Measurements from ENCODE around the gene LIMS2. TPM values are rescaled to one million over a fixed set of nuclear protein-coding genes. Genes with fewer than 3 reads are reported as not detected.

Gene LIMS2
- total RNA-seq, 1 experiment from 2014 or later = 9.0 TPM

DNA sequence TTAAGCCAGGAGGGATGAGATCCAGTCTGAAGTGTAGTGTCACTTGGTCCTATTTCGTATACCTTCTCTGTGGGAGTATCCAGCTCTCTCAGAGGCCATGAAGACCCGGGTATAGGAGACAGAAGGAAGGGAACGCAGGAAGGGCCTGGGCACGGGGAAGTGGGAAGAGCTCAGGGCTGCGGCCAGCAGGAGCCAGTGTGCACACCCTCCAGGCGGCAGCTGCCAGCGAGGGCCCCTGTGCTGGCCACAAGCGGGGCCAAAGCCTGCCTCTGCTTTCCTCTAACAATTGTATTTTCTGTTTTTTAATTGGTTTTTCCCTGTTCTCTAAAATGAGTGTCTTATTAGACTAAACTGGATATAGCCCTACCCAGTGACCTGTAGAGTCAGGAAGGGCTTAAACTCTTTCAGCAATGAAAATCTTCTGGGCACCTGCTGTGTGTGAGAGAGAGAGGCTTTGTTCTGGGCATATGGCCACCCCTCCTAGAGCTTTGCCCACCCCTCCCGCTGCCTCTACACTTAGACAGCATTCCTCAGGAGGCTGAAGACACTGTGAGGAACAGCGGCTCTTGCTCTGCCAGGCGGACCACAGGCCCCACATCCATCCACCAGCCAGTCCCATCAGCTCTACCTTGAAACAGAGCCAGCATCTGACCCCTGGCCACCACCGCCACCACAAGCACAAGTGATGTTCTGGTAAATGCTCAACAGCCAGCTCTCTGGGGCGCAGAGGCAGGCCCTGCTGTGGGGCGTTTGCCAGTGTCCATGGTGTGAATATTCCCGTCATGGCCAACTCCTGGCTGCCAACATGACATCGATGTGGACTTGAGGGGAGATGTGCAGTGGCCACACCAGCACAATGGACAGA is 19.9 kb downstream of the LIMS2 start:
- Histone ChIP-seq H3K4me3 (no peak overlapping the region), H3K36me3 (peaks cover 5% of the 10 kb centered on the region; the same call in 1 of the 2 replicates), H3K27me3 (replicated peaks) (no peaks in the 10 kb centered on the region), H3K27ac (no peak overlapping the region), H3K4me1 (replicated peaks) (no peaks in the 10 kb centered on the region), H3K9me3 (replicated peaks) (no peaks in the 10 kb centered on the region)
- no peak for DNase-seq (ENCODE audit: low read depth in 1 of 2, low spot score in 2 of 2)

DNA sequence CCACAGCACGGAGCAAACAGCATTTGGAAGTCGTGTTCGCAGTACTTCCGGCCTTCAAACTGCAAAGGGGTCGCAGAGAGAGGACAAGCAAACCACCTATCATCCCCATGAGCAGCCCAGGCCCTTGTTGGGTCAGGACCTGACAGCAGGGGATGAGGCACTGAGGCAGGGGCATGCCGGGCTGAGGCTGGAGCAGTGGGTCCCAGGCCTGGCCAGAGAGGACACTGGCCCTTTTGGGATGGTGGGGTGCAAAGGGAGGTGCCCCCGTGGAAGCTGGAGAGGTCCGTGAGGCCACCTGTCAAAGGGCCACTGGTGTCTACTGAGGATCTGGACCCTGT is 20.5 kb downstream of the LIMS2 start:
- Histone ChIP-seq H3K27me3 (replicated peaks) (no peaks in the 10 kb centered on the region), H3K4me1 (replicated peaks) (no peaks in the 10 kb centered on the region), H3K9me3 (replicated peaks) (no peaks in the 10 kb centered on the region), H3K4me3 (no peak overlapping the region), H3K27ac (no peak overlapping the region), H3K36me3 (peaks cover 5% of the 10 kb centered on the region; the same call in 1 of the 2 replicates)
- no peak for DNase-seq (ENCODE audit: low read depth in 1 of 2, low spot score in 2 of 2)

DNA sequence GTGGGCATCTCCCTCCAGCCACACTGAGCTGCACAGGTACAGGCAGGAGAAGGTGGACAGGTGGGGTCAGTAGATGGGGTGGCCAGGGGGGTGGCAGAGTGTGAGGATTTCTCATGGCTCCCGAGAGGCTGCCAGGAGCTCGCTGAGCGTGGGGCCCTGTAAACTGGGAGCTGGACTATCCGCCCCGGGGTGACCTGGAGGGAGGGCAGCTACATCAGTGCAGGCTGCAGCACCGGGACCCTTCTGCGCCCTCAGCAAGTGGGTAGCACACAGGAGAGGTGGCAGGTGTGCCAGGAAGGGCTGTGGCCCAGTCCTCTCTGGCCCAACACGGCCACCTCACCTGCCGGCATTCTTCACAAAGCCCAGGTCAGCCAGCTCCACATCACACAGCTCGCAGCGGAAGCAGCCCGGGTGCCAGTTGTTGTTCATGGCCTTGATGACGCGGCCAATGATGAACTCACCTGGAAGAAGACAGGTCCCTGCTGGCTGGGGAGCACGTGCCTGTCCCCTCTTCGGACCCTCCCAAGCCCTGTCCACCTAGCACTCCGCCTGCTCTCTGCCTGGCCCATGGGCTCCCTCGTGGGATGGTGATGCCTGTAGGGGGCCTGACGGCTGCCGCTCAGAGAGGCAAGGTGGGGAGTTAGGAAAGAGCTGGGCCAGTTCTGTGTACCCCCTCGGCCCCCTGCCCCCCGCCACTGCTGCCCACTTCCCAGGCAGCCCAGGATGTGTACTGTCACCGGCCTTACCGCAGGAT is 21.1 kb downstream of the LIMS2 start:
- H3K36me3 ChIP-seq = peaks cover 5% of the 10 kb centered on the region; the same call in 1 of the 2 replicates
- no peaks in the 10 kb centered on the region for H3K27me3 ChIP-seq (replicated peaks)
- peaks cover 5% of the 10 kb centered on the region; the same call in 1 of the 2 replicates for H3K4me1 ChIP-seq (replicated peaks)
- H3K9me3 ChIP-seq (replicated peaks) = no peaks in the 10 kb centered on the region
- H3K27ac ChIP-seq = no peak overlapping the region
- no peak overlapping the region for H3K4me3 ChIP-seq
- no peak for DNase-seq (ENCODE audit: low read depth in 1 of 2, low spot score in 2 of 2)

DNA sequence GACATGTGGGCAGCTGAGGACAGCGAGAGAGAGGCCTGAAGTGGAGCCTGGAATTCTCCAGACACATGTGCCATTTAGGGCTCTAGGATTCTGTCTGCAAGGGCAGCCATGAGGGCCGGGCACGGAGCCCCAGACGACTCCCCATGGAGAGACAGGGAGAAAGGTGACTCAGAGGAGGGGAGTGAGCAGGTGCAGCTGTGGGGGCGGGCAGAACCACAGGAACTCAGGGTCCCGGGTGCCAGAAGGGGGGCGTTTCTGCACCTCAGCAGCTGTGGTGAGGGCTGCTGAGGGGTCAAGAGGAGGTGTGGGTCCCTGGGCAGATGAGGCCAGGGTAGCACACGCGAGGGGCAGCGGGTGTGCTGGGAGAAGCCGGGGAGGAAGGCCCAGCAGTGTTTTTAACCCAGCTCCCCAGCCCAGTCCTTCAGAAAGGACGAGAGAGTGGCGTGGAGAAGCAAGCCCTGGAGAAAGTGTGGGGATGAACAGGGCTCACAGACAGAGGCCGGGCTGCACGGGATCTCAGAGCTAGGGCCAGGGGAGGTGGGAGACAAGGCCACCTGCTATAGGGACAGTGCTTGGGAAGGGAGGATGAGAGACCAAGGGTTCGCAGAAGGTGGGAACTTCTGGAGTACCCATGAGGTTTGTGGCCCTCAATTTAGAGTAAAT is 21.8 kb downstream of the LIMS2 start:
- Histone ChIP-seq H3K27ac (no peak overlapping the region), H3K9me3 (replicated peaks) (no peaks in the 10 kb centered on the region), H3K36me3 (peaks cover 5% of the 10 kb centered on the region; the same call in 1 of the 2 replicates), H3K27me3 (replicated peaks) (no peaks in the 10 kb centered on the region), H3K4me1 (replicated peaks) (peaks cover 5% of the 10 kb centered on the region; the same call in 1 of the 2 replicates), H3K4me3 (no peak overlapping the region)
- no peak for DNase-seq (ENCODE audit: low read depth in 1 of 2, low spot score in 2 of 2)

DNA sequence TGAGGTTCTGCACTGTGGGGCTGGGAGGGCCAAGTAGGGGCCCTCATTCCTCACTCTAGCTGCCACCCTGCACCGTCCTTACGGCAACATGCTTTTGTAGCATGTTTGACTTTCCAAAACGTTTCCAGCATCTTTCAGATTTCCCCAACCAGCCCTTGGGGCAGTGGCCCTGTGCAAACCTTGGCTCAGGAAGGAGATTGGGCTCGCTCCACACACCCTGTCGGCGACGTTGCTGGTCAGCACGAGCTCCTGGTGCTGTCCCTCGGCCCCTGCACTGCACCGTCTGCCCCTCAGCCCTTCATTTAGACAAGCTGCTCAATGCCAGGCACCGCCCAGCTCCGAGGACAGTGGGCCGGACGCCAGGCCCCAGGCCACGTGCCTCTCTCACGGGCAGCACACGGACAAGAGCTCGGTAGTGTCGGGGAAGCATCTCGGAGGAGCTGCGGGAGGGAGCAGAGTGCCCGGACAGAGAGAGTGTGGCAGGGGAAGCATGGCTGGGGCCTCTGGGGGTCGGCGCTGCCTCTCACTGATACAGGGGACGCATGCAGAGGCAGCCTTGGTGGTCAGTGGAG is 22.5 kb downstream of the LIMS2 start:
- Histone ChIP-seq H3K4me3 (no peak overlapping the region), H3K9me3 (replicated peaks) (no peaks in the 10 kb centered on the region), H3K27ac (no peak overlapping the region), H3K27me3 (replicated peaks) (no peaks in the 10 kb centered on the region), H3K4me1 (replicated peaks) (peaks cover 12% of the 10 kb centered on the region), H3K36me3 (peaks cover 5% of the 10 kb centered on the region; the same call in 1 of the 2 replicates)
- no peak for DNase-seq (ENCODE audit: low read depth in 1 of 2, low spot score in 2 of 2)

DNA sequence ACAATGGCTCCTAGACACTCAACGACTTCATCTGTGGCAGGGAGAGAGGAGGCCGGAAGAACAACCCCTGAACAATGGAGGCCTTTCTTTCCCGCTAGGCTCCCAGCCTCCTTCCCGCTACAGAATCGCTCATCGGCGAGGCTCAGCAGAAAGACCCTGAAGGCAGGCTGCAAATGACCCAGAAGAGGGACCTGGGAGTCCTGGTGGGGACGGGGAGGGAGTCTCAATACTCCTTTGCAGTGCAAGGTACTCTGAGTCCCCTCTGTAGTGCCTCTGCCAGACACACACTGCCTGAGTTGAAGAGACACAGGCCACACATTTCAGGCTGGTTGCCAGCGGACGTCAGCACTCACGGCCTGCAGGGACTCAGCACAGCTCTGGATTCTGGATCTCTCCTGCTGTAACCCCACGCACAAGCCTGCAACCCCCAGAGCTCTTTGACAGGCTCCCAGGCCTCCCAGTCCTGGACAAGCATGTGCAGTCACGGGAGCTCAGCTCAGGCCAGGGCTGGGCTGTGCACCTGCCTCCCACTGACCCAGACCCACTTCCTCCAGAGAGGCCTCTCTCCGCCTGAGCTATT is 23.3 kb downstream of the LIMS2 start:
- DNase-seq (ENCODE audit: low read depth in 1 of 2, low spot score in 2 of 2) = no peak
- Histone ChIP-seq H3K36me3 (peaks cover 3% of the 10 kb centered on the region; the same call in 1 of the 2 replicates), H3K9me3 (replicated peaks) (no peaks in the 10 kb centered on the region), H3K4me1 (replicated peaks) (peaks cover 19% of the 10 kb centered on the region), H3K27me3 (replicated peaks) (no peaks in the 10 kb centered on the region), H3K4me3 (no peak overlapping the region), H3K27ac (no peak overlapping the region)

DNA sequence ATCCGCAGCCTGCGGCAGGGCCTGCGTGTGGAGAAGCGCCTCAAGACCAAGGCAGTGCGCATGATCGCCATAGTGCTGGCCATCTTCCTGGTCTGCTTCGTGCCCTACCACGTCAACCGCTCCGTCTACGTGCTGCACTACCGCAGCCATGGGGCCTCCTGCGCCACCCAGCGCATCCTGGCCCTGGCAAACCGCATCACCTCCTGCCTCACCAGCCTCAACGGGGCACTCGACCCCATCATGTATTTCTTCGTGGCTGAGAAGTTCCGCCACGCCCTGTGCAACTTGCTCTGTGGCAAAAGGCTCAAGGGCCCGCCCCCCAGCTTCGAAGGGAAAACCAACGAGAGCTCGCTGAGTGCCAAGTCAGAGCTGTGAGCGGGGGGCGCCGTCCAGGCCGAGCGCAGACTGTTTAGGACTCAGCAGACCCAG is 23.9 kb downstream of the LIMS2 start:
- Histone ChIP-seq H3K27ac (no peak overlapping the region), H3K4me1 (replicated peaks) (peaks cover 26% of the 10 kb centered on the region)

DNA sequence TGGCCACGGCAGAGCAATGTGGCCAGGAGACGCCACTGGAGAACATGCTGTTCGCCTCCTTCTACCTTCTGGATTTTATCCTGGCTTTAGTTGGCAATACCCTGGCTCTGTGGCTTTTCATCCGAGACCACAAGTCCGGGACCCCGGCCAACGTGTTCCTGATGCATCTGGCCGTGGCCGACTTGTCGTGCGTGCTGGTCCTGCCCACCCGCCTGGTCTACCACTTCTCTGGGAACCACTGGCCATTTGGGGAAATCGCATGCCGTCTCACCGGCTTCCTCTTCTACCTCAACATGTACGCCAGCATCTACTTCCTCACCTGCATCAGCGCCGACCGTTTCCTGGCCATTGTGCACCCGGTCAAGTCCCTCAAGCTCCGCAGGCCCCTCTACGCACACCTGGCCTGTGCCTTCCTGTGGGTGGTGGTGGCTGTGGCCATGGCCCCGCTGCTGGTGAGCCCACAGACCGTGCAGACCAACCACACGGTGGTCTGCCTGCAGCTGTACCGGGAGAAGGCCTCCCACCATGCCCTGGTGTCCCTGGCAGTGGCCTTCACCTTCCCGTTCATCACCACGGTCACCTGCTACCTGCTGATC is 24.4 kb downstream of the LIMS2 start:
- H3K4me1 ChIP-seq (replicated peaks) = peaks cover 28% of the 10 kb centered on the region
- no peaks in the 10 kb centered on the region for H3K27me3 ChIP-seq (replicated peaks)
- no peaks in the 10 kb centered on the region for H3K36me3 ChIP-seq
- no peak overlapping the region for H3K27ac ChIP-seq
- H3K9me3 ChIP-seq (replicated peaks) = no peaks in the 10 kb centered on the region
- no peak overlapping the region for H3K4me3 ChIP-seq
- DNase-seq (ENCODE audit: low read depth in 1 of 2, low spot score in 2 of 2) = no peak

More for the DNA sequence above, 23.9 kb downstream of the LIMS2 start:
- Histone ChIP-seq H3K4me3 (no peak overlapping the region), H3K9me3 (replicated peaks) (no peaks in the 10 kb centered on the region), H3K36me3 (no peaks in the 10 kb centered on the region), H3K27me3 (replicated peaks) (no peaks in the 10 kb centered on the region)
- DNase-seq (ENCODE audit: low read depth in 1 of 2, low spot score in 2 of 2) = no peak

DNA sequence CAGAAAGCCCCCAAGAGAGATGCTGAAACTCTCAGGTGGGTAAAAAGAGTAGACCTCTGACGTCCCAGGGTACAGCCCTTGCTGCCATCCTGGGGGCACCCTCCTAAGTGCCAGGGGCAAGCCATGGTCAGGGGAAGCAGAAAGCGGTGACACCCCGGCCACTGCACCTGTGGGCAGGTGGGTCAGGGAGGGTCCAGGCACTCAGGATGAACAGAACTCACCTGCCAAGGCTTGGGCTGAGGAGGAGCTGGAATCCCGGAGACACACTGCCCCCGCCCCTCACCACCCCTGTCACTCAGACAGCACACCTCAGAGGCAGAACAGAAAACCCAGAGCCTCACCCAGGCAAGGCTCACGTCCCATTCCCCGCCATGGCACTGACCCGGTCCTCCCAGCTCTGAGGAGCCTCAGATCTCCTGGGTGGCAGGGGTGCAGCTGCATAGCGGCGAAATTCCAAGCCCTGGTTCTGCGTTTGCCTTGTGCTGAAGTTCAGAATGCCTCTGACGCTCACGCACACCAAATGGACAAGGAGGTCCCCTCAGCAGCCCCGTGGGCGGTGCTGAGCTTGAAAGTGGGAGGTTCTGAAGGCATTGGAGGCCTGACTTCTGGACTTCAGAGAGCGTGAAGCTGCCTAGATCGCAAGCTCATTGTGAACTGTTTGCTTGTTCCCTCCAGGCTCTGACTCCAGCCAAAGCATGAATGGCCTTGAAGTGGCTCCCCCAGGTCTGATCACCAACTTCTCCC is 25.1 kb downstream of the LIMS2 start:
- H3K4me3 ChIP-seq = no peak overlapping the region
- peaks cover 28% of the 10 kb centered on the region for H3K4me1 ChIP-seq (replicated peaks)
- DNase-seq (ENCODE audit: low read depth in 1 of 2, low spot score in 2 of 2) = no peak
- H3K27ac ChIP-seq = no peak overlapping the region
- H3K9me3 ChIP-seq (replicated peaks) = no peaks in the 10 kb centered on the region
- H3K27me3 ChIP-seq (replicated peaks) = no peaks in the 10 kb centered on the region
- H3K36me3 ChIP-seq = no peaks in the 10 kb centered on the region

DNA sequence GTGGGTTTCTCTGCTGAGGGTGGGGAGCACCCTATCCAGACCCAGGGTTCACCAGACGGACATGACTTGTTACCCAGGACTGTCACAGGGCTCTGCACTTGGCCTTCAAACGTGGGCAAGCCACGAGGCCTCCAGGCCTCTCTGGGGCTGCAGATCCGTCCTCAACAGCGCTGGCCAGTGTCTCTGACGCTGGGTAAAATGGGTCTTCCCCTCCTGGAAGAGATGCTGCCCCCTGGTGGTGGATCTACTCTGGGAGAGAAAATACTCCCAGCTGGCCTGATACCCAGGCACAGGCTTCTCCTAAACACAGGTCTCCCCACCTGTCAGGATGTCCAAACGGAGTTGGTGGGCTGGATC is 25.7 kb downstream of the LIMS2 start:
- H3K4me3 ChIP-seq = no peak overlapping the region
- no peaks in the 10 kb centered on the region for H3K36me3 ChIP-seq
- peaks cover 28% of the 10 kb centered on the region for H3K4me1 ChIP-seq (replicated peaks)
- no peak overlapping the region for H3K27ac ChIP-seq
- DNase-seq (ENCODE audit: low read depth in 1 of 2, low spot score in 2 of 2) = peak; percentile 76 to 88
- no peaks in the 10 kb centered on the region for H3K9me3 ChIP-seq (replicated peaks)
- H3K27me3 ChIP-seq (replicated peaks) = no peaks in the 10 kb centered on the region

DNA sequence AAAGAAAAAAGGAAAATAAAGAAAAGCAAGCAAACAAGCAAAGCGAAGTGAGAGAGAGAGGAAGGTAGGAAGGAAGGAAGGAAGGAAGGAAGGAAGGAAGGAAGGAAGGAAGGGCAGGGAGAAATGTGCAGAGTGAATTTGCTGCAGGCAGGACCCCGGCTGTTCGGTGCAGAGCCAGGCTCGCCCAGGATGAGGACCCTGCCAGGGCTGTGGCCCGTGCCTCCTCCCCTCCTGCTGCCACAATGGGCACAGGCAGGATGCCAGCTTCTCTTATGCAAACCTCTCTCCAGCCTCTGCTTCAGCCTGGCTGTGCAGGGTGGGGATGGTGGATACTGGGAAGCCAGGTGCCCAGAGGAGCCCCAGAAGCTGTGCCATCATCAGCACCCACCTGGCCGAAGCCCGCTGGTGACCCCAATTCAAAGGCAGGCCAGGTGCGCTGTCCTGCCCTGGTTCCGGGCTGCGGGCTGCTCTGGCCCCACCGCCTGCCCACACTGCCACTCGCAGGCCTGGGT is 26.2 kb downstream of the LIMS2 start:
- Histone ChIP-seq H3K36me3 (no peaks in the 10 kb centered on the region), H3K27ac (no peak overlapping the region), H3K27me3 (replicated peaks) (no peaks in the 10 kb centered on the region), H3K4me1 (replicated peaks) (peaks cover 28% of the 10 kb centered on the region), H3K4me3 (no peak overlapping the region), H3K9me3 (replicated peaks) (no peaks in the 10 kb centered on the region)
- DNase-seq (ENCODE audit: low read depth in 1 of 2, low spot score in 2 of 2) = no peak

DNA sequence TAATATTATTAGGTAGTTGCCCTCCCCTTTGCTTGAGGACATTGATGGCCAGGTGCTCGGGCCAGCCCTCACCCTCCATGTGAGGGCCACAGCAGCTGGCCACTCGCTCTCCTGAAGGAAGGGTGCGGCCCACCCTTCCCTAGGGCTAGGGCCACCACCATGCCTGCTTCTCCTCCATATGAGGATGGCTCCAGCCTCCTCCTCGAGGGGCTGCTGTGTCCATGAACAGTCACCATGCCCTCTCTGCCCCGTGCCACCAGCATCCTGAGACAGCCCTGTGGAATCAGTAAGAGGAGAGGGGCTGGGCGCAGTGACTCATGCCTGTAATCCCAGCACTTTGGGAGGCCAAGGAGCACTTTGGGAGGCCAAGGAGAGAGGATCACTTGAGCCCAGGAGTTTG is 27.0 kb downstream of the LIMS2 start:
- Histone ChIP-seq H3K27me3 (replicated peaks) (no peaks in the 10 kb centered on the region), H3K36me3 (no peaks in the 10 kb centered on the region), H3K27ac (no peak overlapping the region), H3K9me3 (replicated peaks) (no peaks in the 10 kb centered on the region), H3K4me1 (replicated peaks) (peaks cover 28% of the 10 kb centered on the region), H3K4me3 (no peak overlapping the region)
- no peak for DNase-seq (ENCODE audit: low read depth in 1 of 2, low spot score in 2 of 2)
